ENCODE measurements around the gene ENTREP3.

ENTREP3 gene

GRCh38 chr1:155286544-155286943 lies 31.3 kb upstream of the ENTREP3 start:
- no peak overlapping the region for H3K27ac ChIP-seq
- TF ChIP-seq ZFX (IDR thresholded peaks at IDR 0.05) (no peak), CTCF (conservative IDR thresholded peaks at IDR 0.05) (no peak)

GRCh38 chr1:155285631-155286044 lies 30.4 kb upstream of the ENTREP3 start:
- no peak for TF ChIP-seq ZFX (IDR thresholded peaks at IDR 0.05)
- no peak for TF ChIP-seq CTCF (conservative IDR thresholded peaks at IDR 0.05)
- no peak overlapping the region for H3K27ac ChIP-seq

- TF ChIP-seq CTCF (conservative IDR thresholded peaks at IDR 0.05): no peak
- TF ChIP-seq ZFX (IDR thresholded peaks at IDR 0.05): no peak
- H3K27ac ChIP-seq: no peak overlapping the region
Observed at GRCh38 chr1:155285063-155285462, 29.8 kb upstream of the ENTREP3 start.

GRCh38 chr1:155284476-155284875 lies 29.2 kb upstream of the ENTREP3 start:
- TF ChIP-seq CTCF (conservative IDR thresholded peaks at IDR 0.05) (no peak), ZFX (IDR thresholded peaks at IDR 0.05) (no peak)

GRCh38 chr1:155282488-155283091 lies 27.3 kb upstream of the ENTREP3 start:
- TF ChIP-seq CTCF (conservative IDR thresholded peaks at IDR 0.05) (no peak), ZFX (IDR thresholded peaks at IDR 0.05) (no peak)

More at GRCh38 chr1:155284476-155284875, 29.2 kb upstream of the ENTREP3 start:
- no peak overlapping the region for H3K27ac ChIP-seq

GRCh38 chr1:155279268-155279667 lies 24.0 kb upstream of the ENTREP3 start:
- TF ChIP-seq ZFX (IDR thresholded peaks at IDR 0.05) (no peak), CTCF (conservative IDR thresholded peaks at IDR 0.05) (no peak)
- no peak overlapping the region for H3K27ac ChIP-seq

More at GRCh38 chr1:155282488-155283091, 27.3 kb upstream of the ENTREP3 start:
- H3K27ac ChIP-seq: no peak overlapping the region

GRCh38 chr1:155278689-155279160 lies 23.4 kb upstream of the ENTREP3 start:
- TF ChIP-seq ZFX (IDR thresholded peaks at IDR 0.05) (no peak), CTCF (conservative IDR thresholded peaks at IDR 0.05) (no peak)
- H3K27ac ChIP-seq: no peak overlapping the region

Data from C4-2B (cell line).